ENCODE measurements around the gene SGMS1. TPM values are rescaled to one million over a fixed set of nuclear protein-coding genes. Genes with fewer than 3 reads are reported as not detected.

Gene SGMS1
- total RNA-seq, 2 donors from 2014 or later = 32.5 to 35.9 TPM

- Histone ChIP-seq H3K36me3 (no peaks in the 10 kb centered on the region), H3K9me3 (no peaks in the 10 kb centered on the region), H3K4me3 (no peak overlapping the region), H3K4me1 (peaks cover 0 to 17% of the 10 kb centered on the region in 2 donors), H3K27ac (no peak overlapping the region), H3K27me3 (no peaks in the 10 kb centered on the region)
- DNase-seq (ENCODE audit: low spot score) = no peak
- no peak for TF ChIP-seq CTCF (IDR thresholded peaks at IDR 0.05)
These were observed 58.3 kb downstream of the SGMS1 start for GRCh38 chr10:50565301-50566083.

DNA sequence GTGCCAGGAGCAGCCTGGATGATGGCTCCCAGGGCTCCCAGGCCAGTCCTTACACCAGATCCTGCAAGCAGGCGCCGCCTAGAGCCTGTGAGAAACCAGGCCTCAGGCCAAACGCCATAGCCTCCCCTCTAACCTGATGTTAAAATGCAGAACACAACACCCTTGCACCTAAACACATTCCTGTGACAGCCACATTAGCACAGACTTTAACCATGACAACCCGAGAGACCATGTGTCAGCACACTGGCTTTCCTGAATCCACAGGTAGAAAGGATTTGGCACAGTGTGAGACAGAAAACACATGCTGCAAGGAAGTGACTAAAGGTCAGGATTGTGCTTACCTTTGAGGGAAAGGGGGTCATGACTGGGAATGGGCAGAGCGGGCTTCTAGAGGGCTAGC is 59.9 kb downstream of the SGMS1 start:
- Histone ChIP-seq H3K4me1 (peaks cover 0 to 20% of the 10 kb centered on the region in 2 donors), H3K4me3 (no peak overlapping the region), H3K27ac (no peak overlapping the region), H3K27me3 (no peaks in the 10 kb centered on the region), H3K9me3 (no peaks in the 10 kb centered on the region), H3K36me3 (no peaks in the 10 kb centered on the region)
- DNase-seq (ENCODE audit: low spot score) = no peak
- TF ChIP-seq CTCF (IDR thresholded peaks at IDR 0.05) = no peak

- Histone ChIP-seq H3K27ac (peak overlapping the region in 1 of 2 donors; percentile 17), H3K9me3 (no peaks in the 10 kb centered on the region), H3K4me1 (peaks cover 0 to 37% of the 10 kb centered on the region in 2 donors), H3K27me3 (no peaks in the 10 kb centered on the region), H3K4me3 (no peak overlapping the region), H3K36me3 (no peaks in the 10 kb centered on the region)
- DNase-seq (ENCODE audit: low spot score) = no peak
- TF ChIP-seq CTCF (IDR thresholded peaks at IDR 0.05) = peak; percentile 36 to 66
These were observed 61.9 kb downstream of the SGMS1 start for GRCh38 chr10:50561816-50562215.

GRCh38 chr10:50561266-50561665 is 62.5 kb downstream of the SGMS1 start:
- TF ChIP-seq CTCF (IDR thresholded peaks at IDR 0.05) = no peak
- Histone ChIP-seq H3K27me3 (no peaks in the 10 kb centered on the region), H3K9me3 (no peaks in the 10 kb centered on the region), H3K36me3 (no peaks in the 10 kb centered on the region), H3K4me1 (peaks cover 0 to 42% of the 10 kb centered on the region in 2 donors), H3K27ac (peak overlapping the region in 1 of 2 donors; percentile 17), H3K4me3 (no peak overlapping the region)
- DNase-seq (ENCODE audit: low spot score) = no peak

- no peak for TF ChIP-seq CTCF (IDR thresholded peaks at IDR 0.05)
- no peaks in the 10 kb centered on the region for H3K27me3 ChIP-seq
- no peak overlapping the region for H3K4me3 ChIP-seq
- H3K9me3 ChIP-seq = no peaks in the 10 kb centered on the region
- H3K4me1 ChIP-seq = peaks cover 0 to 51% of the 10 kb centered on the region in 2 donors
- no peaks in the 10 kb centered on the region for H3K36me3 ChIP-seq
- H3K27ac ChIP-seq = no peak overlapping the region
- DNase-seq (ENCODE audit: low spot score) = no peak
These were observed 63.4 kb downstream of the SGMS1 start for GRCh38 chr10:50560370-50560769.

DNA sequence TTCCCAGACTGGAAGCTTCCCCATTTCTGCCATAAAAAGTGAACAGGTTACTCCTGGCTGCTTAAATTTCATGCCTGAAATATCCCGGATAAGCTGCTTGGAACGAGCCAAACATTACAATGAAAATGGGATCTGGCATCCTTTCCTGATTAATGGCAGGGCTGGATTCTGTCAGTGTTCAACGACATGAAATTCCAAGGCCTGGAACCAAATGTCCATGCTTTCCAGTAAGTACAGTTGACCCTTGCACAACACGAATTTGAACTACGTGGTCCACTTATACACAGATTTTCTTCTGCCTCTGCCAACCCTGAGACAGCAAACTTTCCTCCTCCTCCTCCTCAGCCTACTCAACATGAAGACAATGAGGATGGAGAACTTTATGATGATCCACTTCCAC is 65.4 kb downstream of the SGMS1 start:
- Histone ChIP-seq H3K27me3 (no peaks in the 10 kb centered on the region), H3K4me3 (no peak overlapping the region), H3K36me3 (no peaks in the 10 kb centered on the region), H3K9me3 (no peaks in the 10 kb centered on the region), H3K27ac (no peak overlapping the region), H3K4me1 (peaks cover 0 to 70% of the 10 kb centered on the region in 2 donors)
- TF ChIP-seq CTCF (IDR thresholded peaks at IDR 0.05) = no peak
- DNase-seq (ENCODE audit: low spot score) = no peak

Data from right atrium auricular region (tissue), 2 donors.